NCI-H146 (cell line): Measurements from ENCODE around the gene ONECUT2.

Source experiments
- DNase-seq: peaks from one replicate; lab custom pipeline; 2025; lab: John Stamatoyannopoulos, UW

The ONECUT2 gene

GRCh38 chr18:57431467-57432080 is 3.6 kb upstream of the ONECUT2 start:
- peak; percentile 25 for DNase-seq

- no peak for DNase-seq
These were observed 3.0 kb upstream of the ONECUT2 start for GRCh38 chr18:57432140-57432539.

- DNase-seq, result no peak
These were observed 2.3 kb upstream of the ONECUT2 start for GRCh38 chr18:57432751-57433400.

DNA sequence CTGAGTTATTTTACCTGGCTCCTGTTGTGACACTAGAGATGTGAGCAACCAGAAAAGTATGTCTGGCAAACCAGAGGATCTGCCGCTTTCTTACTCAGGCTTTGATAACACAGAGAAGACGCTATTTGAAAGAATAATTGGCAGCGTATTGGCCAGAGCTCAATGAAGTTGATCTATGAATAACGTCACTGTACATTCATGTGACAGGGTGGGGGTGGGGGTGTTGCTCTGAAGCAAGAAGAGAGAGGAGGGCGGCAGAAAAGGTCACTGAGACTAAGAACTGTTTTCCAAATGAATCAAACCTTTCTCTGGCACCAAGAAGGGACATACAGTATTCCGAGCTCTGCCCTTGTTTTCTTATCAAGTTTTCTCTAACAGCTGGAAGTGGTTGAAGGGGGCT is 1.7 kb upstream of the ONECUT2 start:
- peak; percentile 51 for DNase-seq

DNA sequence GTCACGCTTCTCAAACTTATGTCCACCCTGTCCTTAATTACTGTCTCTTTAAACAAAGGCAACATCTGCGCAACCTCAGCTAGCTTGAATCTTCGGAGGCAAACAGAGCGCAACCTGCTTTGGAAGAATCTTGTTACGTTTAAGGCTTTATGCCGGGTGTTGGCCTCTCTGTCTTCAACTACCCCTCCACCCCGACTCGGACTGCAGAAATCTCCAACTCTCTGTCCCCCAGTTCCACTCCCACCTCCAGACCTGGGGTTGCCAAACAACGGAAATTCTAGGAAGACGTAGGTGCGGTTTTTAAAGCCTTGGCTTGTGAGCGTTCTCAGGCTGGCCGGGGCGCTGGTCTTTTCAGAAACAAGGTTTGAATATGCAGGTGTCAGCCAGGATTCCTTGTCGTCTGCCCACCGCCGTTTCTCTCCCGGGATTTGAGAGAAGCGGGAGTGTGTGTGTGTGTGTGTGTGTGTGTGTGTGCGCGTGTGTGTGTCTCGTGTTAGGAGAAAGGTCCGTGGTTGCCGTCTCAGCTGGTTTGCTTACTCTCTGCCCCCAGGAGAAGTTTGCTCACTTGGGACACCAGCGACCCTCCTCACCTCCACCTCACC is 1.1 kb upstream of the ONECUT2 start:
- DNase-seq, result peak; percentile 70

GRCh38 chr18:57435846-57436190 is 644 bp downstream of the ONECUT2 start:
- peak; percentile 56 for DNase-seq

DNA sequence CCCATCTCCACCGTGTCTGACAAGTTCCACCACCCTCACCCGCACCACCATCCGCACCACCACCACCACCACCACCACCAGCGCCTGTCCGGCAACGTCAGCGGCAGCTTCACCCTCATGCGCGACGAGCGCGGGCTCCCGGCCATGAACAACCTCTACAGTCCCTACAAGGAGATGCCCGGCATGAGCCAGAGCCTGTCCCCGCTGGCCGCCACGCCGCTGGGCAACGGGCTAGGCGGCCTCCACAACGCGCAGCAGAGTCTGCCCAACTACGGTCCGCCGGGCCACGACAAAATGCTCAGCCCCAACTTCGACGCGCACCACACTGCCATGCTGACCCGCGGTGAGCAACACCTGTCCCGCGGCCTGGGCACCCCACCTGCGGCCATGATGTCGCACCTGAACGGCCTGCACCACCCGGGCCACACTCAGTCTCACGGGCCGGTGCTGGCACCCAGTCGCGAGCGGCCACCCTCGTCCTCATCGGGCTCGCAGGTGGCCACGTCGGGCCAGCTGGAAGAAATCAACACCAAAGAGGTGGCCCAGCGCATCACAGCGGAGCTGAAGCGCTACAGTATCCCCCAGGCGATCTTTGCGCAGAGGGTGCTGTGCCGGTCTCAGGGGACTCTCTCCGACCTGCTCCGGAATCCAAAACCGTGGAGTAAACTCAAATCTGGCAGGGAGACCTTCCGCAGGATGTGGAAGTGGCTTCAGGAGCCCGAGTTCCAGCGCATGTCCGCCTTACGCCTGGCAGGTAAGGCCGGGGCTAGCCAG is 1.2 kb downstream of the ONECUT2 start:
- DNase-seq, result no peak

DNA sequence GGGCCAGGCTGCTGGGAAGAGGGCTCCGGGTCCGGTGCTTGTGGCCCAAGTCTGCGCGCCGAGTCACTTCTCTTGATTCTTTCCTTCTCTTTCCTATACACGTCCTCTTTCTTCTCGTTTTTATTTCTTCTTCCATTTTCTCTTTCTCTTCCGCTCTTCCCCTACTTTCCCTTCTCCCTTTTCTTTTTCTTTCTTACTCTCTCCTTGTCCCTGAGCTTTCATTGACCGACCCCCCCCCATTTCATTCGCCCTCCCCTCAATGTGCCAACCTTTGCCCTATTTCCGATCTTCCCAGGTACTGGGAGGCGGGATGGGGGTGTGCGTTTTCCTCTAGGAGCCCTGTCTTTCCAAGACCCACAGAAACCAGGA is 1.8 kb downstream of the ONECUT2 start:
- no peak for DNase-seq

DNA sequence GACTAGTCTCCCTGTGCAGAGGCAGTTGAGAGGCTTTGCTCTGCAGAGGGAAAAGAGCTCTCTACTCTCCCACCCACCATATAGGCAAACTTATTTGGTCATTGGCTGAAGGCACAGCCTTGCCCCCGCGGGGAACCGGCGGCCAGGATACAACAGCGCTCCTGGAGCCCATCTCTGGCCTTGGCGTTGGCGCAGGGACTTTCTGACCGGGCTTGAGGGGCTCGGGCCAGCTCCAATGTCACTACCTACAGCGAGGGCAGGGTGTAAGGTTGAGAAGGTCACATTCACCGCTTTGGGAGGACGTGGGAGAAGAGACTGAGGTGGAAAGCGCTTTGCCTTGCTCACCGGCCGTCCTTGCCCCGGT is 2.2 kb downstream of the ONECUT2 start:
- DNase-seq, result no peak

DNA sequence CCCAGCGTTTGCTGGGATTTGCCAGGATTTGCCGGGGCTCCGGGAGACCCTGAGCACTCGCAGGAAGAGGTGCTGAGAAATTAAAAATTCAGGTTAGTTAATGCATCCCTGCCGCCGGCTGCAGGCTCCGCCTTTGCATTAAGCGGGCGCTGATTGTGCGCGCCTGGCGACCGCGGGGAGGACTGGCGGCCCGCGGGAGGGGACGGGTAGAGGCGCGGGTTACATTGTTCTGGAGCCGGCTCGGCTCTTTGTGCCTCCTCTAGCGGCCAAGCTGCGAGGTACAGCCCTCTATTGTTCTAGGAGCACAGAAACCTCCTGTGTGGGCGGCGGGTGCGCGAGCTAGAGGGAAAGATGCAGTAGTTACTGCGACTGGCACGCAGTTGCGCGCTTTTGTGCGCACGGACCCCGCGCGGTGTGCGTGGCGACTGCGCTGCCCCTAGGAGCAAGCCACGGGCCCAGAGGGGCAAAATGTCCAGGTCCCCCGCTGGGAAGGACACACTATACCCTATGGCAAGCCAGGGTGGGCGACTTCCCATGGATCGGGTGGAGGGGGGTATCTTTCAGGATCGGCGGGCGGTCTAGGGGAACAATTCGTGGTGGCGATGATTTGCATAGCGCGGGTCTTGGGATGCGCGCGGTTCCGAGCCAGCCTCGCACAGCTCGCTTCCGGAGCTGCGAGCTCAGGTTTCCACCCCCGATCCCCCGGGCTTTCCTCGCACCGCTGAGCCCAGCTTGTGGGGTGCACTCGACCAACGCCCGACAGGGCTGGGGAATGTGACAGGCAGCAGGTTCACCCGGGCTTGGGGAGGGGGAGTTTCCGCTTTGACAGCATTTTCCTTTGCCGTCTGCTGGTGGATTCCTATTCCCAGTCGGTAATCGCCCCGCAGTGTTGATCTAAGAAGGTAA is 2.8 kb downstream of the ONECUT2 start:
- no peak for DNase-seq

- no peak for DNase-seq
These were observed 3.8 kb downstream of the ONECUT2 start for GRCh38 chr18:57438743-57439608.

DNA sequence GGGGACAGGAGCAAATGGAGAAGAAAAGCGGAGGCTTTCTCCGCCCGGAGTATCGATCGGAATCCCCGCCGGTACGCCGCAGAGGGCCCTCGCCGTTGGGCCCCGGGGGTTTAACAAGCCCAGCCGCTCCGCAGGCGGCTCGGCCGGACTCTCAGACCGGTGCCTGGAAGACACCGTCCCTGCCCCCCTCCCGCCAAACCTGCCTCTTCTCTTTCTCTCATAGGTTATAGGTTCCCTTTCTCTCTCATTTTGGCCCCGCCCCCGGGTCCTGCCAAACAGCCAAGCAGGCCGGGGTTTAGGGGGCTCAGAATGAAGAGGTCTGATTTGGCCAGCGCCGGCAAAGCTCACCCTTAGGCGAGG is 4.4 kb downstream of the ONECUT2 start:
- DNase-seq, result no peak

DNA sequence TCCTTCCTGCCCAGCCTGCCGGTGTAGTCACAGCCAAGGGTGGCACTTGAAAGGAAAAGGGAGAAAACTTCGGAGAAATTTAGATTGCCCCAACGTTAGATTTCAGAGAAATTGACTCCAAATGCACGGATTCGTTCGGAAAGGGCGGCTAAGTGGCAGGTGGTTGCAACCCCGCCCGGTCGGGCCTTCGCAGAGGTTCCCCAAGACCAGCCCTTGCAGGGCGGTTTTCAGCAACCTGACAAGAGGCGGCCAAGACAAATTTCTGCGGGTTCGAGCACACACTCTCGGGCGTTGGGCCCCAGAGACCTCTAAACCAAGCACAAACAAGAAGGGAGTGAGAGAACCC is 4.8 kb downstream of the ONECUT2 start:
- no peak for DNase-seq

GRCh38 chr18:57440331-57441070 is 5.3 kb downstream of the ONECUT2 start:
- no peak for DNase-seq

DNA sequence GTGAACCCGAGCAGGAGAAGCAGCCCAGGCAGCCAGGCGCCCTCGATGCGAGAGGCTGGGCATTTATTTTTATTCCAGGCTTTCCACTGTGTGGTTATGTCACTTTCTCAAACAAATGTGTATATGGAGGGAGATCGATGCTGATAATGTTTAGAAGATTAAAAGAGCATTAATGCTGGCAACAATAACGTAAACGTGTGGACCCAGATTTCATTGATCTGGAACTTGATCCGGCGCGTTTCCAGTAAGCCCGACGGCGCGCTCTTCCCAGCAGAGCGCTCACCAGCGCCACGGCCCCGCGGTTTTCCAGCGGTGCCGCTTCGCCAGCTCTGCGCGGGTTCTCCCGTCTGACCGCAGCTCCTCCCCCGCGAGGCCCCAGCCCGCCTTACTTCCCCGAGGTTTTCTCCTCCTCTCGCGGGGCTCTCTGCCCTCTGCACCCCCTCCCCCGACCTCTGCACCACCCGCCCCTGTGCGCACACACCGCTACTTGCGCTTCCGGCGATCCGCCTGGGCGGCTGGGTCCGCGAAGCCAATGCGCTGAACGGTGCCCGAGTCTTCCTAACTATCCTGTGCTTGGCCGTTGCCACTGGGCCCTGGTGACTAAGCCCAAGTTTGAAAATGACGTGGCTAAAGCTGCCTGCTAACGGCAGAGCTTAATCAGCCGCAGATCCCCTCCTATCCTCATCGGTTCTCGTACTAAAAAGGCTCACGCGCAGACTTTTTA is 6.1 kb downstream of the ONECUT2 start:
- no peak for DNase-seq

GRCh38 chr18:57443247-57443646 is 8.1 kb downstream of the ONECUT2 start:
- DNase-seq, result no peak

GRCh38 chr18:57443702-57444101 is 8.5 kb downstream of the ONECUT2 start:
- DNase-seq, result no peak

GRCh38 chr18:57444301-57444759 is 9.2 kb downstream of the ONECUT2 start:
- no peak for DNase-seq

GRCh38 chr18:57445488-57446319 is 10.5 kb downstream of the ONECUT2 start:
- peak; percentile 82 for DNase-seq
